ENCODE data around the gene BFAR. TPM values are rescaled to one million over a fixed set of nuclear protein-coding genes. Genes with fewer than 3 reads are reported as not detected.
"Not testable (repeated sequence)": the region's sequence is repeated elsewhere in the genome, so short reads cannot be mapped to it uniquely, and the experiment has no call there.

BFAR gene
- total and polyA plus RNA-seq, 3 donors from 2014 or later = 41.7 to 63.4 (median 49.2) TPM

DNA sequence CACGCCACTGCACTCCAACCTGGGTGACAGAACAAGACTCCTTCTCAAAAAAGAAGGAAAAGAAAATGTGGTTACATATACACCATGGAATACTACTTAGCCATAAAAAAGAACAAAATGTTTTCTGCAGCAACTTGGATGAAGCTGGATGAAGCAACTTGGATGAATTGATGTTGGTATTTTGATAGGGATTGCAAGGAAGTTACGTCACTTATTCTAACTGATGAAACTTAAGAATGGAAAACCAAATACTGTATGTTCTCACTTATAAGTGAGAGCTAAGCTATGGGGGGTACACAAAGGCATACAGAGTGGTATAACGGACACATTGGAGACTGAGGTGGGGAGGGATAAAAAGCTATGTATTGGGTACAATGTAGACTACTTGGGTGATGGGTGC lies 43.9 kb downstream of the BFAR start:
- DNase-seq = no peak
- intact Hi-C loops (cut with DNase I; ENCODE audit: low total_unique reads) = no loop called here
- Histone ChIP-seq H3K27ac (no peak overlapping the region), H3K9me3 (no peaks in the 10 kb centered on the region), H3K4me1 (no peaks in the 10 kb centered on the region), H3K27me3 (no peaks in the 10 kb centered on the region), H3K4me3 (no peak overlapping the region), H3K36me3 (ENCODE audit: low read depth, missing control alignments) (no peaks in the 10 kb centered on the region)
- TF ChIP-seq, protein P1, sequence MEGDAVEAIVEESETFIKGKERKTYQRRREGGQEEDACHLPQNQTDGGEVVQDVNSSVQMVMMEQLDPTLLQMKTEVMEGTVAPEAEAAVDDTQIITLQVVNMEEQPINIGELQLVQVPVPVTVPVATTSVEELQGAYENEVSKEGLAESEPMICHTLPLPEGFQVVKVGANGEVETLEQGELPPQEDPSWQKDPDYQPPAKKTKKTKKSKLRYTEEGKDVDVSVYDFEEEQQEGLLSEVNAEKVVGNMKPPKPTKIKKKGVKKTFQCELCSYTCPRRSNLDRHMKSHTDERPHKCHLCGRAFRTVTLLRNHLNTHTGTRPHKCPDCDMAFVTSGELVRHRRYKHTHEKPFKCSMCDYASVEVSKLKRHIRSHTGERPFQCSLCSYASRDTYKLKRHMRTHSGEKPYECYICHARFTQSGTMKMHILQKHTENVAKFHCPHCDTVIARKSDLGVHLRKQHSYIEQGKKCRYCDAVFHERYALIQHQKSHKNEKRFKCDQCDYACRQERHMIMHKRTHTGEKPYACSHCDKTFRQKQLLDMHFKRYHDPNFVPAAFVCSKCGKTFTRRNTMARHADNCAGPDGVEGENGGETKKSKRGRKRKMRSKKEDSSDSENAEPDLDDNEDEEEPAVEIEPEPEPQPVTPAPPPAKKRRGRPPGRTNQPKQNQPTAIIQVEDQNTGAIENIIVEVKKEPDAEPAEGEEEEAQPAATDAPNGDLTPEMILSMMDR (IDR thresholded peaks at IDR 0.05) = no peak
- no peak for TF ChIP-seq POLR2A (IDR thresholded peaks at IDR 0.05)
- WGBS, 2 donors = 81 to 94% methylated on average over 3 of the region's 3 CpGs

DNA sequence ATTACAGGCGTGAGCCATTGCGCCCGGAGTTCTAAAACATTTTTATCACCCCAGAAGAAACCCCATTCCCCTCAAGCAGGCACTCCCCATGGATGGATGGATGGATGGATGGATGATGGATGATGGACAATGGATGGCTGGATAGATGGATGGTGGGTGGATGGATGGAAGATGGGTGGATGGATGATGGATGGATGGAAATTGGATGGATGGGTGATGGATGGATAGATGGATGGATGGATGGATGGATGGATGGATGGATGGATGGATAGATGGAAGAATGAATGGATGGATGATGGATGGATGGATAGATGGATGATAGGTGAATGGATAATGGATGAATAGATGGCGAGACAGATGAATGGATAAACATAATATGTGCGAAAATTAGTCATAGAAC lies 44.9 kb downstream of the BFAR start:
- Histone ChIP-seq H3K9me3 (no peaks in the 10 kb centered on the region), H3K4me3 (no peak overlapping the region), H3K36me3 (ENCODE audit: low read depth, missing control alignments) (no peaks in the 10 kb centered on the region), H3K27me3 (no peaks in the 10 kb centered on the region), H3K27ac (no peak overlapping the region), H3K4me1 (no peaks in the 10 kb centered on the region)
- 89 to 98% methylated on average over 5 of the region's 5 CpGs for WGBS, 2 donors
- intact Hi-C loops (cut with DNase I; ENCODE audit: low total_unique reads) = no loop called here
- no peak for DNase-seq
- TF ChIP-seq, protein P1 (IDR thresholded peaks at IDR 0.05) = no peak
- no peak for TF ChIP-seq POLR2A (IDR thresholded peaks at IDR 0.05)

DNA sequence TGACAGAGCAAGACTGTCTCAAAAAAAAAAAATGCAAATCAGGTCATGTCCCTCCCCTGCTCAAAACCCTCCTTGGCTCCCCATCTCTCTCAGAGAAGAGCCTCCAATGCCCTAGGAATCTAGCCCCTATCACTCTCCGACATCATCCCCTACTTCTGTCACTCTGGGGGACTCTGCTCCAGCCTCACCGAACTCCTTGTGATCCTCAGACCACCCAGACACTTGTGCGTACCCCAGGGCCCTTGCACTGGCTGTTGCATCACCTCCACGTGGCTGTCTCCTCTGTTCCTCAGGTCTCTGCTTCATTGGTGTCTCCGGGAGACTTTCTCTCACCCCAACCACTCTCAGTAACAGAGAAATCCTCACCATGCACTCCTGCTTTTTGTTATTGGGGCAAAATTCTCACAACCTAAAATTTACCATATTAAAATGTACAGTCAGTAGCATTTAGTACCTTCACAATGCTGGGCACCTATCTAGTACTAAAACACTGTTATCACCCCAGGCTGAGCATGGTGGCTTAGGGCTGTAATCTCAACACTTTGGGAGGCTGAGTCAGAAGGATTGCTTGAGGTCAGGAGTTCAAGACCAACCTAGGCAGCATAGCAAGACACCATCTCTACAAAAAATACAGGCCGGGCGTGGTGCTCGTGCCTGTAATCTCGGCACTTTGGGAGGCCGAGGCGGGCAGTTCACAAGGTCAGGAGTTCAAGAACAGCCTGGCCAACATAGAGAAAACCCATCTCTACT lies 46.2 kb downstream of the BFAR start:
- TF ChIP-seq, protein P1 (IDR thresholded peaks at IDR 0.05) = no peak
- TF ChIP-seq POLR2A (IDR thresholded peaks at IDR 0.05) = no peak
- no peak overlapping the region for H3K4me3 ChIP-seq
- H3K27ac ChIP-seq = no peak overlapping the region
- no peaks in the 10 kb centered on the region for H3K4me1 ChIP-seq
- H3K9me3 ChIP-seq = no peaks in the 10 kb centered on the region
- no peaks in the 10 kb centered on the region for H3K27me3 ChIP-seq
- no peak for DNase-seq
- WGBS, 2 donors = 78 to 87% methylated on average over 11 of the region's 11 CpGs
- H3K36me3 ChIP-seq (ENCODE audit: low read depth, missing control alignments) = no peaks in the 10 kb centered on the region
- intact Hi-C loops (cut with DNase I; ENCODE audit: low total_unique reads) = no loop called here

DNA sequence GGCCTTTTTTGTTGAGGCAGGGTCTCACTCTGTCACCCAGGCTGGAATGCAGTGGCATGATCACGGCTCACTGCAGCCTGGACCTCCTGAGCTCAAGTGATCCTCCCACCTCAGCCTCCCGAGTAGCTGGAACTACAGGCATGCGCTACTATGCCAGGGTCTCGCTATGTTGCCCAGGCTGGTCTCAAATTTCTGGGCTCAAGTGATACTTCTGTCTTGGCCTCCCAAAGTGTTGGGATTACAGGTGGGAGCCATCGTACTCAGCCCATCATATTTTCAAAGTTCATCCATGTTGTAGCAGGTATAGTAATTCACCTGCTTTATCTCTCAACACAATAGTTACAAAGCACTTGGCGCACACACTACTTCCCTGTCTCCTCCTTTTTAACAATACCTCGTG lies 47.6 kb downstream of the BFAR start:
- 82 to 93% methylated on average over 7 of the region's 7 CpGs for WGBS, 2 donors
- intact Hi-C loops (cut with DNase I; ENCODE audit: low total_unique reads); H3K4me1 ChIP-seq; DNase-seq; H3K4me3 ChIP-seq; H3K27me3 ChIP-seq; H3K9me3 ChIP-seq; H3K27ac ChIP-seq; H3K36me3 ChIP-seq (ENCODE audit: low read depth, missing control alignments): not testable (repeated sequence)

DNA sequence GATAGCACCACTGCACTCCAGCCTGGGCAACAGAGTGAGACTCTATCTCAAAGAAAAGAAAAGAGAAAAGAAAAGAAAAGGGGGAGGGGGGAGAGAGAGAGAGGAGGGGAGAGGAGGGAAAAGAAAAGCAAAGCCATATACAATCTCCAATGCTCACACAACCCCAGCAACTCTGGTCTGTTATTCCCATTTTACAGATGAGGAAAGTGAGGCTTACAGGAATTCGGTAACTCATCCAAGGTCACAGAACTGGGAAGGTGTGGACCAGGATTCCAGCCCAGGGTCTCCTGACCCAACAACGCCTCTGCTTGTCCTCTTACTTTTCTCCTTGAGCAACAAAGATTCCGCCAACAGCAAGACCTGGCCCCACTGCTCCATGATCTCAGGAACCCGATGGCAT lies 48.4 kb downstream of the BFAR start:
- Histone ChIP-seq H3K27me3 (no peaks in the 10 kb centered on the region), H3K27ac (no peak overlapping the region), H3K36me3 (ENCODE audit: low read depth, missing control alignments) (no peaks in the 10 kb centered on the region), H3K9me3 (no peaks in the 10 kb centered on the region), H3K4me3 (no peak overlapping the region), H3K4me1 (no peaks in the 10 kb centered on the region)
- TF ChIP-seq, protein P1 (IDR thresholded peaks at IDR 0.05) = no peak
- TF ChIP-seq POLR2A (IDR thresholded peaks at IDR 0.05) = no peak
- intact Hi-C loops (cut with DNase I; ENCODE audit: low total_unique reads) = no loop called here
- 89 to 98% methylated on average over 4 of the region's 4 CpGs for WGBS, 2 donors
- no peak for DNase-seq
